Islet of Langerhans (tissue), 1 donor: ENCODE measurements around the gene ZMAT5.

ENCODE experiments used
- FAIRE-seq: peaks from one replicate; lab custom pipeline; 2011; peaks lifted over from hg19 to GRCh38; lab: Jason Lieb, UNC

Gene ZMAT5, protein sequence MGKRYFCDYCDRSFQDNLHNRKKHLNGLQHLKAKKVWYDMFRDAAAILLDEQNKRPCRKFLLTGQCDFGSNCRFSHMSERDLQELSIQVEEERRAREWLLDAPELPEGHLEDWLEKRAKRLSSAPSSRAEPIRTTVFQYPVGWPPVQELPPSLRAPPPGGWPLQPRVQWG

DNA sequence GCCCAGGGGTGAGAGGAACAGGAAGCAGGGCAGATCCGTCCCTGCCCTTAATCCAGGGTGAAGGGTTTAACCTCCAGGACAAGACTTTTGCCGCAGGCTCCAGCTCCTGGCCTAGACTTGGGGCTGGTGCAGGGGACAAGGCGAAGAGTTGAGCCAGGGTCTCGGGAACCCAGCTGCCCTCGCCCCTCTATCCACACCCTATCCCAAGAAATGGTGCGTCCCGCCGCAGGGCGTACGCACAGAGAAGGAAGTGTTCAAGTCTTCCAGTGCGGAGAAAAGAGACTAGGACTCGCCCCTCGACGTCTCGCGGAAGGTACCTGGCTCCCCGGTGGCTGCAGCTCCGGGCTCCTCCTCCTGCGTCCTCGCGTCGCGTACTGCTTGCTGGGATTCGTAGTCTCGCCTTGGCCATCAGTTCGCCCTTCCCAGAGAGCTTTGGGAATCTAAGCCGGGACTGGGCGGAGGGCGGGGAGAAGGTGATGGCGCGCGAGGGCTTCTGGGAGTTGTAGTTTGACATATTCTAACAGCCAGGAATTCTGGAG, at the start of gene ZMAT5:
Gene ZMAT5 (minus strand): TSS at position 376 of the 539 bp plus-strand sequence. CDS start 18,463 bp downstream, outside the sequence.
- FAIRE-seq = peak; percentile 81

GRCh38 chr22:29816539-29816938, 49.7 kb upstream of the ZMAT5 start:
- no peak for FAIRE-seq

DNA sequence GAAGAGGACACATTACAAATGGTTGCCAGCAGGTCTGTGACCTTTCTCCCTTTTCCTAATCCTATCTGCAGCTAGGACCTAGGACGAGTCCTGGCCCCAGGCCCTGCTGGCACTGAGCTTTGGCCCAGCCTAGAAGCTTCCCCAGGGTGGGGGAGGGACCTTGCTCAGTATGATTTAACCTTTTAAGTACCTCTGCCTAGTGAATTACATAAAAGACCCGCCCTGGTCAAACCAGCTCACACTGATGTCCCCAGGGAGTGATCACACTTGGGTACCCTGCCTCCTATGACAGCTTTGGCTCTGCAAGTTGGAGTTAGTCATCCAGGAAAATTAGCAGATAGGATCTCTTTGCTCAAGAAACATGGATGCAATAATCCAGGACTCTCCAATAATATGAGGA, 49.3 kb upstream of the ZMAT5 start:
- FAIRE-seq = no peak

DNA sequence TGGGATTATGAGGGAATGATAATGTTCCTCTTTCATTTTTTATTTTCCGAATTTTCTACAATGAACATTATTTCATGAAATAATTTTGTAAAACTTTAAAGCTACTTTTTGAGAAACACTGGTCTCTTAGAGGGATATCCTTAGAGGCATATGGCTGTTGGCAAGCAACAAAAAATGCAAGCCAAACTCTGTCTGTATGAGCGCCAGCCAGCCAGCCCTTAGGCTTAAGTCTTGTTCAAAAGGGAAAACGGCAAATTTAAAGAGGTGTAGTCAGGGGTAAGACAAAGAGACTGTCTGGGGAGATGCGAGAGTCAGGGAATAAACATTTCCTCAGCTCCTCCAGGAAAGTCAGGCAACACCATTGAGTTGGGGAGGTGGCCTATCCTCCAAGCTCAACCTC, 48.8 kb upstream of the ZMAT5 start:
- no peak for FAIRE-seq

DNA sequence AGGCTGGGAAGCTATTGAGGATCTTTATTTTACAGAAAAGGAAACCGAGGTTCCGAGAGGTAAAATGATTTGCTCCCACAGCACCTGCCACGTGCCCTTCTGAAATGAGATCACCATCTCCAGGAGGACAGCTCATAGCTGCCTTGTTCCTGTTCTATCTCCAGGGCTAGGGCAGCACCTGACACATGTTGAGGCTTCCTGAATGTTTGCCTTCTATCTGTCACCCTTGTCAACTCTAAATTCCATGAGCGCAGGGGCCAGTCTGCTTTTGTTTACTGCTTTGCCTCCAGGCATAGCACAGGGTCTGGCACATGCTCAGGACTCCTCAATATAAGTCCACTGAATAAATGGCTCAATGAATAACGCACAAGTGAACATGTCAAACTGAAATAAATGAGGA, 47.2 kb upstream of the ZMAT5 start:
- FAIRE-seq = no peak

DNA sequence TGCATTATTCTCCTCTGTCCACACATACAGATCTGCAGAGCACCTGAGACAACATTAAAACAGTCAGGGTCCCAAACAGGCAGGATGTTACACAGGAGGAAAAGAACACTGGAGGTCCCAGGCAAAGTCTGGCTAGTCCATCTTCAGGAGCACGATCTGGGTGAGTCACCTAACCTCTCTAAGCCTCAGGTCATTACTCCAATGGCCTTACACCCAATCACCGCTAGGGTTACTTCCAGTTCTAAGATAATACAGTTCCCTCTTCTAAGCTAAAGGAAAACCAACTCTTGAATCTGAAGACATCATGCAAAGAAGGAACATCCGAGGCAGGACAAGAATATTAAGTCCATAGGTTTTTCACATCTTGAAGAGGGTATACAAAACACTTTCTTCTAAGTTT, 46.8 kb upstream of the ZMAT5 start:
- no peak for FAIRE-seq

DNA sequence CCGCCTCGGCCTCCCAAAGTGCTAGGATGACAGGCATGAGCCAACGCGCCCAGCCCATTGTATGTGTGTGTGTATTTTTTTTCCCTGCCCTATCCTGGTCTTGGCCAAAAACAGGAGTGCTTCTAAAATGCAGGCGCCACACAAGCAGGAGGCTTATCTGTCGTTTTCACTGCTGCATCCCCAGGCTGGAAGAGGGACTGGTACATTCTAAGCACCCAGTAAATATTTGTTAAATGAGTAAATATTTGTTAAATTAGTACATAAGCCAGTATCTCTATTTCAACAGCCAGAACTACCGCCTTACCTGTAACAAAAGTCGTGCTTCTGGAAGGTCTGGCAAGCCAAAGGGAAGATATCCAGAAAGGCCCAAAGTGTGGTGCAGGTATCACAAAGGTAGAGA, 46.3 kb upstream of the ZMAT5 start:
- no peak for FAIRE-seq

DNA sequence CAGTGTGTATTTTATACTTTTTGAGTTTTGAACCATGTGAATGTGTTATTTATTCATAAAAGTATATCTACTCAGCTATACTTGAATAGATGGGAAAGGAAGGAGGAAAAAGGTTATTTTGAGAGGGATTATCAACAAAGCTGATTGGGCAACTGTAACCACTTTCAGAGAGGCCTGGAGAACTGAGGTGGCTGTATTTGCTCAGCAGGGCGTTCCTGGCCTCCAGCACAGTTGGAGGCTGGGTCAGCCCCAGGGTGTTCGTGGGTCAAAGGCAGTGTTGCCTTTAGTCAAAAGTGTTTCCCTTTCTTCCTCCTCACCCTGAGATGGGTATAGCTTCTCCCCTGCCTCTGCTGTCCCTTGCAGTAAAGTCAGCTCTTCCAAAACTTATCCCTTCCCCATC, 44.6 kb upstream of the ZMAT5 start:
- FAIRE-seq = no peak

DNA sequence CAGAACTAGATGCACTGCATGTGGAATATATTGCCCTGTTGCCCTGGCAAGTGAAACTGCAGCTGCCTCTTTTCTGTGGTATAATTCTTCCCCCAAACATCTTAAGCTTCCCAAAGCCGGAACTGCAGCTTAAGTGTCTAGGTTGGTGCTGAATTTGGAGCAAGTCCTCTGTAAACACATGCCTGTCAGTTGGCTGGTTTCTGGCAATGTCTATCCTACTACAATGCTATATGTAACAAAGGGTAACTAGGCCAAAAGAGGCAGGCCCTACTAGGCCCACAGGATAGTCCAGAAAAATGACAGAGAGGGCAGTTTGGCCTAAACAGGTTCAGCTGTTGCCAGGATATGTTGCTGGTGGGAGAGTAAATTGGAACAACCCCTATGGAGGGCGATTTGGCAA, 43.4 kb upstream of the ZMAT5 start:
- no peak for FAIRE-seq

GRCh38 chr22:29806196-29806595, 39.4 kb upstream of the ZMAT5 start:
- FAIRE-seq = no peak

- FAIRE-seq = no peak
Observed at GRCh38 chr22:29804985-29805384, 38.2 kb upstream of the ZMAT5 start.

DNA sequence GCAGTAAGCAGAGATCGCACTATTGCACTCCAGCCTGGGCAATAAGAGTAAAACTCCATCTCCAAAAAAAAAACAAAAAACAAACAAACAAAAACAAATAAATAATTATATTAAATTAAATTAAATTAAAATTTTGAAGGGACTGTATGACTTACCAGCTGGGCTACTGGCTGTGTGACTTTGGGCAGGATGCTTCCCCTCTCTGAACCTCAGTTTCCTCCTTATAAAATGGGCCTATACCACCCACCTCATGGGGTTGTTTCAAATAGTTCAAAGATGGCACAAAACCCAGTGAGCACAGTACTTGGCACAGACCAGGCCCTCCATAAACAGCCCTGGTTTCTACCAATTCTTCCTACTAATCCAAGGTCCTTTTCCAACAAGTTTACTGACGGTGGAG, 36.4 kb upstream of the ZMAT5 start:
- no peak for FAIRE-seq

DNA sequence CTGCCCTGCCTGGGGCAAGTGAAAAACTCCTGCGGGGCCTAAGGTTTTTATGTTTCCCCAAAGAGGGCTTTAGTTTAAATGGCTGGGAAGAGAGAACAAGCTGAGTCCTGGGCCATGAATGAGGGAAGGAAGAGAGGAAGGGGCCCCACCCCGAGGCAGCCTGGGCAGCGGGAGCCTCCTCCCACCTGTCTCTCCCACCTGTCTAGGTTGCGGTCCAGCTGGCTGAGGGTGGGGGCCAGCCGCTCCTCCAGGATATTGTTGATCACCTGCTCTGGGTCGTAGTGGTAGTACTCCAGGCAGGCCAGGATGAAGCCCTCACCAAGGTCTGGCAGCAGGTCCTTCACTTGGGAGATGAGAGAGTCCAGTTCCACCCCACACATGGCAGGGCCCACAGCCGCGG, 35.0 kb upstream of the ZMAT5 start:
- no peak for FAIRE-seq

- no peak for FAIRE-seq
Observed at GRCh38 chr22:29801153-29801552, 34.3 kb upstream of the ZMAT5 start.

GRCh38 chr22:29799217-29799680, 32.4 kb upstream of the ZMAT5 start:
- FAIRE-seq = no peak

GRCh38 chr22:29798801-29799200, 32.0 kb upstream of the ZMAT5 start:
- FAIRE-seq = no peak

DNA sequence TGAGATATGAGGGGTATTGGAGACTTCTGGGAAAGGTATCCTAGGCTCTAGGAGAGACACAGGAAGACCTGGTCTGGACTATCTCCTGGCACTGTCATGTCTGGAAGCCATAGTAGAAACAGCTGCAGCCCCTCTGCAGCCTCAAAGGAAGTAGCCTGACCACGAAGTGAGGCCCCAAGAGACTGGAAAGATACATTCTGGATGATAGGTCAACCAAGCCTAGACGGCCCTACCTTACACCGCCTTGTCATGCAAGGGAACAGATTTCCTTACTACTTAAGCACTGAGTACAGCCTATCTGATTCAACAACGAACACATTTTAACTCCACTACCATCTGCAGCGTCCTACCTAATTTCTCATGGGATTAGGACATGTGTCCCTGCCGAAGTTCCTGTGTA, 31.5 kb upstream of the ZMAT5 start:
- no peak for FAIRE-seq

DNA sequence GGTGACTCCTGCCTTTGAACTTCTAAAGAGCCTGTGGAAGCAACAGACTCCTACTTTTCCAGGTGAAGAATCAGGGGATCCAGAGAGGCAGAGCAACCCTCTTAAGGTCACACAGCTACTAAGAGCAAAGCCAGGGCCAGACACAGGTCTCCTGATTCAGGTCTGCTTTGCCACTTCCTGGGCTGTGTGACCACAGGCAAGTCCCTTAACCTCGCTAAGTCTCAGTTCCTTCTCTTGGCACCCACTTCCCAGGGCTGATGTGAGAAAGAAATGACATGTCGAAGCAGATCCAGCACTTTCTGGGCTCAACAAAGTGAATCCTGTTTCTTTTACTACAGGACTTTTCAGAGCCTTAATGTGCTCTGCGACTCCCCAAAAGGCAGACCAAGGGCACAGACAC, 30.5 kb upstream of the ZMAT5 start:
- FAIRE-seq = no peak

- no peak for FAIRE-seq
Observed at GRCh38 chr22:29795663-29796062, 28.9 kb upstream of the ZMAT5 start.

- no peak for FAIRE-seq
Observed at GRCh38 chr22:29793396-29793795, 26.6 kb upstream of the ZMAT5 start.

DNA sequence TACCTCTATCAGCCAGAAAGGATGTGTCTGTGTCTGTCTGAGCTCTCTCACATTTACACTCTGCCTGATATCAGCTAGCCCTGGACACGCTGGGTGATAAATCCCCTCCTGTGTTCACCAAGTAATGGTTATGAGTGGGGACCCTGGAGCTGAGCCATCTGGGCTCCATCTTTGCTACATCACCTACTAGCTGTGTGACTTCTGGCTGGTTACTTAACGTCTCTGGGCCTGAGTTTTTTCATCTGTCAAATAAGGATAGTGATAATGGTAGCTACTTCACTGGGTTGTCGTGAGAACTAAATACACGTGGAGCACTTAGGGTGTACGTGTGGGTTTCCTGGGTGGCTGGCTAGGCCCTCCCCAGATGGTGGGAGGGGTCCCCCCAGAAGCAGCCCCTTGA, 23.3 kb upstream of the ZMAT5 start:
- FAIRE-seq = no peak

- FAIRE-seq = no peak
Observed at GRCh38 chr22:29788339-29789279, 21.8 kb upstream of the ZMAT5 start.

DNA sequence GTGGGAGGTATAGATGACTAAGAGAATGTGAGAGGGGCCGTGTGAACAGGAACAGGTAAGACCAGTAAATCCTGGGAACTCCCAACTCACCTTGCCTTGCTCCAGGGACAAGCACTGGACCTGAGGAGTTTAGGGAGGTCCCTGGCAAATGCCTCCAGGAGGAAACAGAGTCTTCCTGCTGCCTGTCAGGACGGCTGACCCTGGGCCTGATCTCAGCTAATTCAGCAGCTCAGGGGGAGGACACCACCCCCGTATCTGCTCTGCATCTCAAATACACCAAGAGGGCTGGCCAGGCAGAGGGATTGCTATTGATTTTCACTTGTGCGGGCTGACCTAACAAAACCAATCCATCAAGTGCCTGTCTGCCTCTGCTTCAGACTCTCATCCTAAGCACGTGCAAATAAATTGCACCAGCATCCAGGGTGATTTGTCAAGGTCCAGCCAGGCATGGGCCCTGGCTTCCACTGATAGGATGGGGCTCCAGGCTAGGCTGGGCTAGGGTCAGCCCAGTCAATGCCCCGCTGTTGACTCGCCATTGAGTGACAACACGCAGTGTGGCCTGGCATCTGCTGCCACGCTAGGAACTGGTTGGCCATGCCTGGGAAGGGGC, 20.7 kb upstream of the ZMAT5 start:
- FAIRE-seq = no peak
